ENCODE data around the gene ITGB3.

- TF ChIP-seq POLR2AphosphoS5 (IDR thresholded peaks at IDR 0.05) (no peak), POLR2A (IDR thresholded peaks at IDR 0.05) (no peak)
Measured at GRCh38 chr17:47295037-47295873, 41.6 kb downstream of the ITGB3 start.
